Right cardiac atrium (tissue), 5 donors: ENCODE data around the gene NBPF15. TPM values are rescaled to one million over a fixed set of nuclear protein-coding genes. Genes with fewer than 3 reads are reported as not detected.
"Not testable (repeated sequence)": the region's sequence is repeated elsewhere in the genome, so short reads cannot be mapped to it uniquely, and the experiment has no call there.

Experiments used
- ATAC-seq, 2 donors: fragments of 200-7000 bp; cut with Tn5 transposase; one replicate each; pipeline versions ENCODE4 v1.8.0 to v1.9.1; 2020; ENCODE audit warnings: moderate library complexity in 2 of 2, mild to moderate bottlenecking in 1 of 2
- DNase-seq, 3 donors: peaks; one replicate each; pipeline ENCODE4 v3.0.0-alpha.2; 2020
- H3K27ac ChIP-seq: one replicate; pipeline ENCODE4 v1.5.1; 2013; ENCODE audit warnings: mild to moderate bottlenecking, low read length, control low read depth, moderate library complexity
- H3K27me3 ChIP-seq: one replicate; pipeline ENCODE4 v1.6.1; 2013; ENCODE audit not compliant: control insufficient read depth, insufficient read depth
- H3K4me1 ChIP-seq: one replicate; pipeline ENCODE4 v1.6.1; 2013; ENCODE audit warnings: low read length; ENCODE audit not compliant: control insufficient read depth, insufficient read depth
- H3K4me3 ChIP-seq: one replicate; pipeline ENCODE4 v1.5.1; 2013; ENCODE audit warnings: low read length, control low read depth
- H3K9me3 ChIP-seq: one replicate; pipeline ENCODE4 v1.6.1; 2013; ENCODE audit warnings: low read length; ENCODE audit not compliant: control insufficient read depth
- WGBS: extraction: QIAGEN DNeasy Blood & Tissue Kit; methylation state at CpG from one replicate; pipeline ENCODE4 v1.1.7; 2013; 5-methylcytosine and 5-hydroxymethylcytosine counted together
- intact Hi-C, 4 donors: fragments of 100-400 bp; cut with DNase I; formaldehyde crosslinking; loops; one replicate each; pipeline versions ENCODE4 v1.11.0 to v1.14.0; 2022 to 2023
- long read RNA-seq, 4 donors: library from polyadenylated mRNA; unstranded; transcript quantifications; one replicate each; pipeline ENCODE4 v2.0.0, GENCODE V29; 2020 to 2021
- polyA plus RNA-seq: library from polyadenylated mRNA; stranded (reverse); fragments of 200-250 nt; gene quantifications from one replicate; pipeline ENCODE4 v1.2.3, GENCODE V29; 2013
- total RNA-seq, 4 donors: library from RNA; stranded (reverse); fragmentation: NEBNext Ultra II Directional; extraction: Animal tissue kit (Norgen Biotek cat#: 25700); gene quantifications; one replicate each; pipeline ENCODE4 v1.2.1, GENCODE V29; 2021
- donor health status: healthy with polysubstance abuse.
- donor health status: DM: no; HTN: yes; CAD: no.
- donor health status: DM: no; HTN: no; CAD: no.
- donor health status: DM: no; HTN: yes; CAD: no; lungs with severe emphysema.
- donor health status: DM: yes; HTN: yes; CAD: no.

NBPF15 gene, protein sequence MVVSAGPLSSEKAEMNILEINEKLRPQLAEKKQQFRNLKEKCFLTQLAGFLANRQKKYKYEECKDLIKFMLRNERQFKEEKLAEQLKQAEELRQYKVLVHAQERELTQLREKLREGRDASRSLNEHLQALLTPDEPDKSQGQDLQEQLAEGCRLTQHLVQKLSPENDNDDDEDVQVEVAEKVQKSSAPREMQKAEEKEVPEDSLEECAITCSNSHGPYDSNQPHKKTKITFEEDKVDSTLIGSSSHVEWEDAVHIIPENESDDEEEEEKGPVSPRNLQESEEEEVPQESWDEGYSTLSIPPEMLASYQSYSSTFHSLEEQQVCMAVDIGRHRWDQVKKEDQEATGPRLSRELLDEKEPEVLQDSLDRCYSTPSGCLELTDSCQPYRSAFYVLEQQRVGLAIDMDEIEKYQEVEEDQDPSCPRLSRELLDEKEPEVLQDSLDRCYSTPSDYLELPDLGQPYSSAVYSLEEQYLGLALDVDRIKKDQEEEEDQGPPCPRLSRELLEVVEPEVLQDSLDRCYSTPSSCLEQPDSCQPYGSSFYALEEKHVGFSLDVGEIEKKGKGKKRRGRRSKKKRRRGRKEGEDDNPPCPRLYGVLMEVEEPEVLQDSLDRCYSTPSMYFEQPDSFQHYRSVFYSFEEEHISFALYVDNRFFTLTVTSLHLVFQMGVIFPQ
- total RNA-seq = 10 to 100 TPM in 3 of 4 donors, 1 to 10 TPM in 1; 9.5 to 15.9 (median 13.5) TPM
- polyA plus RNA-seq = 9.8 TPM
- long read RNA-seq, donor 1, partial matches to known transcripts = 3 of 18 reads
- long read RNA-seq, donor 1, other reads (novel, unspliced or antisense) = 15 of 18 reads
- long read RNA-seq, donor 2, partial matches to known transcripts = 0 of 3 reads
- long read RNA-seq, donor 2, other reads (novel, unspliced or antisense) = 3 of 3 reads
- long read RNA-seq, donor 3, partial matches to known transcripts = 8 of 33 reads
- long read RNA-seq, donor 3, other reads (novel, unspliced or antisense) = 25 of 33 reads
- long read RNA-seq, donor 4, partial matches to known transcripts = 2 of 5 reads
- long read RNA-seq, donor 4, other reads (novel, unspliced or antisense) = 3 of 5 reads

GRCh38 chr1:144461136-144461759, at the start of gene NBPF15:
Gene NBPF15, minus strand, starts transcription at chr1:144461669. Its CDS starts 21,666 bp downstream, at chr1:144440003.
- H3K27me3 ChIP-seq, H3K9me3 ChIP-seq, H3K4me1 ChIP-seq, intact Hi-C loops: not testable (repeated sequence)
- ATAC-seq (peak; percentile 100), DNase-seq (peak; percentile 85 to 93 (median 91))
- H3K27ac ChIP-seq = peak within 1 kb of the TSS; percentile 30
- under 1% methylated on average over 57 of the region's 71 CpGs for WGBS
- peak within 1 kb of the TSS; percentile 60 for H3K4me3 ChIP-seq

DNA sequence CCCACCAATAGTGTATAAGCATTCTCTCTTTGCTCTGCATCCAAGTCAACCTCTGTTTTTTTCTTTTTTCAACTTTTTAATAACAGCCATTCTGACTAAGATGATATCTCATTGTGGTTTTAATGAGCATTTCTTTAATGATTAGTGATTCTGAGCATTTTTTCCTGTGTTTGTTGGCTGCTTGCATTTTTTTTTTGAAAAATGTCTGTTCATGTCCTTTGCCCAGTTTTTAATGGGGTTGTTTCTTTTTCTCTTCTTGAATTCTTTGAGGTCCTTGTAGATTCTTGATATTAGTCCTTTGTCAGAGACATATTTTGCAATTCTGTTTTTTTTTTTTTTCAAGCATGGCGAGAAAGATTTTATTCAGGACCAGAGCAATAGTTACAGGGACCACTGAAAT, 35.0 kb upstream of the NBPF15 start:
- ATAC-seq, H3K4me1 ChIP-seq, H3K9me3 ChIP-seq, DNase-seq, intact Hi-C loops, H3K27ac ChIP-seq, H3K4me3 ChIP-seq, H3K27me3 ChIP-seq: not testable (repeated sequence)
- 100% methylated on average over 1 of the region's 1 CpG for WGBS

DNA sequence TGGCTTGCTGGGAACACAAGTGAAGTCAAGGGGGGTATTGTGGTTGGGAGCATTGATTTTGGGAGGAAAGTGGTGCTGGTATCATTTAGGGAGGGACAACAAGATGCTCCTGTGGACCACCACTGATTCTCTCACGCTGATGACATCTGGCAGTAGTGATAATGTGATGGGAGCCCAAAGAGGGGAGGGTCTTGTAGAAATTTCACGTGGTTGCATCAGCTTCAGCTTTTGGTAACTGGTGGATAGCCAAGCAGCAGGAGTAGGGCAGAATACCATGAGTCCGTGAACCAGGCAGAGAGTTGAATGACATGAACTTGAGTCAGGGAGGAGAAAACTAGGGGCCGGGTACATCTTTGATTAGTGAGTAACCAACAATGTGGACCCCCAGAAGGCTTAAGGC, 32.7 kb upstream of the NBPF15 start:
- intact Hi-C loops, H3K4me1 ChIP-seq, ATAC-seq, DNase-seq, H3K27me3 ChIP-seq, H3K4me3 ChIP-seq, H3K9me3 ChIP-seq, H3K27ac ChIP-seq: not testable (repeated sequence)
- 53% methylated on average over 4 of the region's 4 CpGs for WGBS

DNA sequence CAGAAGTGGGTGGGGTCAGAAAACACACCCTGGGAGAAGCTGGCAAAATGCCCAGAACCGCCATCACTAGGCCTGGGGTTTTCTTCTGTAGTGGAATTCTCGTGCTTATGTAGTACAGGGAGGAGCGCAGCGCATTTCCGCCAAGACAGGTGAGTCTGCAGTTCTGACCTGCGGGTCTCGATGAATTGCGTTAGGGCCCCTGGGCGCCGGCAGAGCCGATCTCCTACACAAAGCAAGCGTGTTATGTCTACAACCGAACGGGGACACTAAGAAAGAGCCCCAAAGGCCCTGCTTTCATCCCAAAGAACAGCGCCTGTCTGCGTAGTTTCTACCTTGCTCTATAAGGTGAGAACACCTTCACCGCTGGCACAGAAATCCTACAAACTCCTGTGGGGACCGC, 28.9 kb upstream of the NBPF15 start:
- H3K27me3 ChIP-seq, H3K4me1 ChIP-seq, intact Hi-C loops, ATAC-seq, H3K9me3 ChIP-seq, H3K4me3 ChIP-seq, H3K27ac ChIP-seq: not testable (repeated sequence)
- 23% methylated on average over 17 of the region's 18 CpGs for WGBS
- DNase-seq = peak in 1 of 3 donors; percentile 19

DNA sequence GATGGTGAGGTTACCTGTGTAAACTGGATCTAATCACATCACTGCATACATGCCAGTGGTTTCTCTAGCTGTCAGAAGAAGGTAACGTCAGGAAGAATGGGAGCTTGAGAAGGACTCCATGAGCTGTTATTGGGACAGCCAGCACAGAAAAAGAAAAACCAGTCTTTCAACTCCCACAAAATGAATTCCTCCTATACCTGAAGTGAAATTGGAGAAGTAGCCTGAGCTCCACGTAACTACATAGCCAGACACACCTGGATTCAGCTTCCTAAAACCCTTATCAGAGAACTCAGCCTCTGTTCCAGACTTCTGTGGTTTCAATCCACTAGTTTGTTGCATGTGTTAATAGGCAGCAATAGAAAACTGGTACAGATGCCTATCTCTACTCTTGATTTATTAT, 25.5 kb upstream of the NBPF15 start:
- H3K4me1 ChIP-seq, DNase-seq, H3K27ac ChIP-seq, ATAC-seq, H3K4me3 ChIP-seq, intact Hi-C loops, H3K27me3 ChIP-seq, H3K9me3 ChIP-seq: not testable (repeated sequence)
- 60% methylated on average over 2 of the region's 2 CpGs for WGBS

- ATAC-seq, DNase-seq, intact Hi-C loops, H3K4me1 ChIP-seq, H3K27ac ChIP-seq, H3K9me3 ChIP-seq, H3K27me3 ChIP-seq, H3K4me3 ChIP-seq: not testable (repeated sequence)
- 16% methylated on average over 6 of the region's 15 CpGs for WGBS
Measured at GRCh38 chr1:144485048-144485993, 23.9 kb upstream of the NBPF15 start.

DNA sequence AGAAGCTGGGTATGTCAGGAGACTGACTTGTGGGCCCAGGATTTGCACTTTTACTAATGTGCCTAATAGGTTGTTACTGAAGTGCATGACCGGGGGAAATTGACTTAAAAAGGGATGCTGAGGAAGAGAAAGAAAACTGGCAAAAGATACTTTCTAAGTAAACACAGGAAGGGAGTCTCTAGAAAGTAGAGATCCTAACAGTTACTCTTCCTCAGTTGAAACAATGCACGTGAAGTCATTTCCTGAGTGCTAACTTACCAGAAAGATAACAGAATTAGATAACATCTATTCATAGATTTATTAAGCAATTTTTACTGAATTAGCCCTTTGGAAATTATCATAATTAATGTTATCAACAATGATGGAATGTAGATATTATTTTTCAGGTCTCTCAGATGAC, 12.4 kb upstream of the NBPF15 start:
- DNase-seq, H3K4me1 ChIP-seq, H3K27me3 ChIP-seq, ATAC-seq, H3K4me3 ChIP-seq, intact Hi-C loops, H3K9me3 ChIP-seq, H3K27ac ChIP-seq: not testable (repeated sequence)
- WGBS = no CpG with 5 or more reads among the region's 2 CpGs

DNA sequence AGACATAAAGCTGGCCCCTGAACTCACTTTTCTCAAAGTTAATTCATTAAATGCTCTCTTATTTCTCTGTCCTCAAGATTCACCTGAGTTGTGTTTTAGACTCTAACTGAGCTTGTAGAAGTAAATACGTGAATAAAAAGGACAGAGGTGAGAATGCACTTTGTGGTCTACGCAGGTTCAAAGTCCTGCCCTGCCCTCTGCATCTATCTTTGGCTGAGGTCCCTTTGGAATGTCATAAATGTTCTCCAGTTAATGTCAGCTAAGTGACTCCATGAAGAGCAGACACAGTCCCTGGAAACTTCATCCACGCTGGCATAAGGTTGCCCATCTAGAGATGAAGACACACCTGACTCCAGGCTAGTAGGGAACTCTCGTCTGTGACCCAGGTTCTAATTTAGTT, 10.0 kb upstream of the NBPF15 start:
- H3K27ac ChIP-seq, H3K4me1 ChIP-seq, ATAC-seq, intact Hi-C loops, H3K9me3 ChIP-seq, H3K27me3 ChIP-seq, H3K4me3 ChIP-seq, DNase-seq: not testable (repeated sequence)
- WGBS = 90% methylated on average over 3 of the region's 4 CpGs

GRCh38 chr1:144461778-144462177, 309 bp upstream of the NBPF15 start:
- H3K4me3 ChIP-seq, H3K9me3 ChIP-seq, DNase-seq, H3K27me3 ChIP-seq, H3K4me1 ChIP-seq, H3K27ac ChIP-seq, intact Hi-C loops: not testable (repeated sequence)
- no CpG with 5 or more reads among the region's 17 CpGs for WGBS
- ATAC-seq = peak in 1 of 2 donors; percentile 15

GRCh38 chr1:144460686-144461085, 783 bp downstream of the NBPF15 start:
- DNase-seq, H3K27me3 ChIP-seq, H3K27ac ChIP-seq, intact Hi-C loops, H3K4me1 ChIP-seq, H3K9me3 ChIP-seq: not testable (repeated sequence)
- 0% methylated on average over 7 of the region's 15 CpGs for WGBS
- peak; percentile 65 to 81 for ATAC-seq
- H3K4me3 ChIP-seq = peak overlapping the region; percentile 60
